Testis (tissue), 2 donors: ENCODE measurements around the gene NLGN1.

Experiments
- POLR2A ChIP-seq: fragments of 450-650 bp; IDR thresholded peaks from one replicate; pipeline ENCODE4 v1.6.1; 2017; ENCODE audit warnings: antibody characterized with exemption, mild to moderate bottlenecking, moderate library complexity
- TF ChIP-seq, protein P1 (sequence below), 3 experiments: fragments of 450-650 bp in 2 of 3; fragments of 200-600 bp in 1 of 3; sonication (generic) in 1 of 3; IDR thresholded peaks; one replicate each; pipeline ENCODE4 v1.5.1; 2016 to 2019; ENCODE audit warnings: antibody characterized with exemption in 3 of 3, mild to moderate bottlenecking in 2 of 3, moderate library complexity in 1 of 3

- TF ChIP-seq, protein P1, sequence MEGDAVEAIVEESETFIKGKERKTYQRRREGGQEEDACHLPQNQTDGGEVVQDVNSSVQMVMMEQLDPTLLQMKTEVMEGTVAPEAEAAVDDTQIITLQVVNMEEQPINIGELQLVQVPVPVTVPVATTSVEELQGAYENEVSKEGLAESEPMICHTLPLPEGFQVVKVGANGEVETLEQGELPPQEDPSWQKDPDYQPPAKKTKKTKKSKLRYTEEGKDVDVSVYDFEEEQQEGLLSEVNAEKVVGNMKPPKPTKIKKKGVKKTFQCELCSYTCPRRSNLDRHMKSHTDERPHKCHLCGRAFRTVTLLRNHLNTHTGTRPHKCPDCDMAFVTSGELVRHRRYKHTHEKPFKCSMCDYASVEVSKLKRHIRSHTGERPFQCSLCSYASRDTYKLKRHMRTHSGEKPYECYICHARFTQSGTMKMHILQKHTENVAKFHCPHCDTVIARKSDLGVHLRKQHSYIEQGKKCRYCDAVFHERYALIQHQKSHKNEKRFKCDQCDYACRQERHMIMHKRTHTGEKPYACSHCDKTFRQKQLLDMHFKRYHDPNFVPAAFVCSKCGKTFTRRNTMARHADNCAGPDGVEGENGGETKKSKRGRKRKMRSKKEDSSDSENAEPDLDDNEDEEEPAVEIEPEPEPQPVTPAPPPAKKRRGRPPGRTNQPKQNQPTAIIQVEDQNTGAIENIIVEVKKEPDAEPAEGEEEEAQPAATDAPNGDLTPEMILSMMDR (IDR thresholded peaks at IDR 0.05) = no peak
- no peak for TF ChIP-seq POLR2A
These were observed 805.0 kb downstream of the NLGN1 start for GRCh38 chr3:174202561-174202960.
